K562 (cell line): ENCODE data around the gene TIAM1.

Source experiments
- JUNB ChIP-seq: fragments of 450-650 bp; formaldehyde crosslinking; conservative IDR thresholded peaks from 2 replicates; pipeline ENCODE4 v1.4.0; 2020; ENCODE audit warnings: mild to moderate bottlenecking
- KDM1A ChIP-seq, 2 experiments: fragments of 450-650 bp; IDR thresholded peaks; 2 replicates each; pipeline ENCODE4 v1.6.1; 2016; ENCODE audit warnings: mild to moderate bottlenecking in 2 of 2
- POLR2G ChIP-seq: fragments of 200-400 bp; formaldehyde crosslinking; IDR thresholded peaks from 2 replicates; pipeline ENCODE4 v1.6.1; 2017; ENCODE audit warnings: low read depth, mild to moderate bottlenecking, antibody characterized with exemption, low read length, moderate library complexity
- SIRT6 ChIP-seq: IDR thresholded peaks from one replicate; pipeline ENCODE4 v1.6.1; 2012; ENCODE audit warnings: low read depth, mild to moderate bottlenecking, control low read depth, inconsistent platforms, low read length, moderate library complexity
- TF ChIP-seq, protein P1 (sequence below), 2 experiments: IDR thresholded peaks; 2 replicates each; pipeline ENCODE4 v1.6.1; 2011; ENCODE audit warnings: borderline replicate concordance in 1 of 2, control low read depth in 1 of 2, low read depth in 1 of 2, low read length in 1 of 2, mild to moderate bottlenecking in 1 of 2, mixed read lengths in 1 of 2, moderate library complexity in 1 of 2; ENCODE audit not compliant: insufficient read depth in 1 of 2, insufficient read length in 1 of 2, poor library complexity in 1 of 2, severe bottlenecking in 1 of 2; ENCODE audit errors: extremely low read depth in 1 of 2
- TF ChIP-seq, protein P2 (sequence below), 3 experiments: IDR thresholded peaks in 2 of 3; conservative IDR thresholded peaks in 1 of 3; 2 replicates each; pipeline ENCODE4 v1.5.1; 2011 to 2012; ENCODE audit warnings: low read length in 3 of 3, mild to moderate bottlenecking in 3 of 3, control low read depth in 2 of 3, improper control_type of control experiment in 1 of 3, inconsistent platforms in 1 of 3, low read depth in 1 of 3, mixed read lengths in 1 of 3, moderate library complexity in 1 of 3; ENCODE audit not compliant: insufficient read depth in 2 of 3

GRCh38 chr21:31243611-31244010 lies 100.5 kb downstream of the TIAM1 start:
- TF ChIP-seq POLR2G (no peak), JUNB (no peak), SIRT6 (no peak), KDM1A (IDR thresholded peaks at IDR 0.05) (no peak)
- TF ChIP-seq, protein P1, sequence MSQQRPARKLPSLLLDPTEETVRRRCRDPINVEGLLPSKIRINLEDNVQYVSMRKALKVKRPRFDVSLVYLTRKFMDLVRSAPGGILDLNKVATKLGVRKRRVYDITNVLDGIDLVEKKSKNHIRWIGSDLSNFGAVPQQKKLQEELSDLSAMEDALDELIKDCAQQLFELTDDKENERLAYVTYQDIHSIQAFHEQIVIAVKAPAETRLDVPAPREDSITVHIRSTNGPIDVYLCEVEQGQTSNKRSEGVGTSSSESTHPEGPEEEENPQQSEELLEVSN (IDR thresholded peaks at IDR 0.05; ENCODE audit: borderline replicate concordance in 1 of 2, extremely low read depth in 1 of 2, insufficient read depth in 1 of 2, insufficient read length in 1 of 2, low read depth in 1 of 2, low read length in 1 of 2, poor library complexity in 1 of 2, severe bottlenecking in 1 of 2): no peak
- TF ChIP-seq, protein P2, sequence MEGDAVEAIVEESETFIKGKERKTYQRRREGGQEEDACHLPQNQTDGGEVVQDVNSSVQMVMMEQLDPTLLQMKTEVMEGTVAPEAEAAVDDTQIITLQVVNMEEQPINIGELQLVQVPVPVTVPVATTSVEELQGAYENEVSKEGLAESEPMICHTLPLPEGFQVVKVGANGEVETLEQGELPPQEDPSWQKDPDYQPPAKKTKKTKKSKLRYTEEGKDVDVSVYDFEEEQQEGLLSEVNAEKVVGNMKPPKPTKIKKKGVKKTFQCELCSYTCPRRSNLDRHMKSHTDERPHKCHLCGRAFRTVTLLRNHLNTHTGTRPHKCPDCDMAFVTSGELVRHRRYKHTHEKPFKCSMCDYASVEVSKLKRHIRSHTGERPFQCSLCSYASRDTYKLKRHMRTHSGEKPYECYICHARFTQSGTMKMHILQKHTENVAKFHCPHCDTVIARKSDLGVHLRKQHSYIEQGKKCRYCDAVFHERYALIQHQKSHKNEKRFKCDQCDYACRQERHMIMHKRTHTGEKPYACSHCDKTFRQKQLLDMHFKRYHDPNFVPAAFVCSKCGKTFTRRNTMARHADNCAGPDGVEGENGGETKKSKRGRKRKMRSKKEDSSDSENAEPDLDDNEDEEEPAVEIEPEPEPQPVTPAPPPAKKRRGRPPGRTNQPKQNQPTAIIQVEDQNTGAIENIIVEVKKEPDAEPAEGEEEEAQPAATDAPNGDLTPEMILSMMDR (IDR thresholded peaks at IDR 0.05 in 2 of 3, conservative IDR thresholded peaks at IDR 0.05 in 1 of 3; ENCODE audit: insufficient read depth in 2 of 3, low read depth in 1 of 3, low read length in 3 of 3): no peak
